IPS DF 4.7 (cell line): Measurements from ENCODE around the gene CTSH.
"Not testable (repeated sequence)": the region's sequence is repeated elsewhere in the genome, so short reads cannot be mapped to it uniquely, and the experiment has no call there.

Source experiments
- DNase-seq: peaks from one replicate; pipeline ENCODE4 v3.0.0-alpha.2; 2013; ENCODE audit warnings: low spot score; ENCODE audit errors: extremely low read depth

Gene CTSH

DNA sequence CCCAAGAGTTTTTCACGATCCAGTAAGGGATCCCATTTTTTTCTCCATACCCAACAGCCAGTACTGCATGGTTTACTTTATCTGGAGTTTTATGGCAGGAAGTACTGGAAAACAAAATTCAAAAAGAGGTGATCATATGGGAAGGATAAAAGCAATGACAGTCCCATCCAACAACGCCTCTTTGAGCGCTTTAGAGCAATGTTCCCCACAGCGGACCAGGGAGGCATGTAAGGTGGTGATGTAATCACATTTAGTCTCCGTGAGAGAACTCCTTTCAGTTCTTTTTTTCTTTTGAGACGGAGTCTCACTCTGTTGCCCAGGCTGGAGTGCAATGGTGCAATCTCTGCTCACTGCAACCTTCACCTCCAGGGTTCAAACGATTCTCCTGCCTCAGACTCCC, 21.8 kb downstream of the CTSH start:
- DNase-seq: no peak

DNA sequence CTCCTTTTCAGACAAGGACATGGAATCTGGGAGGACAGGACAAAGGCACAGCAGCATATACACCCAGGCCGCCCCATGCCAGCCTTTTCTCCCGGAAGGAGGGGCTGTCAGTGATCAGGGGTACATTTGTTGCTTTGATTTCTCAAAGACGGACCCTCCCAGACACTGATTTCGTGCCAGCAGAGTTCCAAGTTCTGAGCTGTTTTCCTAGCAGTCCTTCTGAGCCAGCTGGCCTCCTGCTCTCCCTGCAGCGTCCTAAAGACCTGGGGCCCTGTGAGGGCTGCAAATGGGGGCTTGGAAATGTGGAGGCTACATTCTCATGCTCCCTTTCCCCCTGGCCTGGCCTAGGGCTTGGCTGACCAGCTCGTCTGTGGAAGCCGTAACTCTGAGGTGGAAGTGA, 22.3 kb downstream of the CTSH start:
- no peak for DNase-seq

GRCh38 chr15:78921940-78922339, 22.9 kb downstream of the CTSH start:
- DNase-seq: no peak

DNA sequence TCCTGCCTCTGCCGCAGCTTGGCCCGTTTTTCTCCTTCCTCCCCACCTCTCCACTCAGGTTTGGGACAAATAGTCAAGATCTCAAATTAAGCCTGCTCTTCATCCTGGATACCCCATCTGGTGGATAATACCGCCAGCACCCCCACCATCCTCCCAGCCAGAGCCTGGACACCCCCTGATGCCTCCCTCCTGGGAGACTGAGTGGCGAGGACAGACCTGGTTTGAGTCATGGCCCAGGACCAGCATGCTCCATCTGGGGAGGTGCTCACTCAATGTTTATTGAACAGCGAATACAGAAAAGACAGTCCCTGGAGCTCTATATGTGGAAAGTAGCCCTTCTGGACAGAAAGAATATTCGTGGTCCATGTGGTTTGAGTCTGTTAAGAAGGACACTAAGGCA, 23.3 kb downstream of the CTSH start:
- DNase-seq: no peak

DNA sequence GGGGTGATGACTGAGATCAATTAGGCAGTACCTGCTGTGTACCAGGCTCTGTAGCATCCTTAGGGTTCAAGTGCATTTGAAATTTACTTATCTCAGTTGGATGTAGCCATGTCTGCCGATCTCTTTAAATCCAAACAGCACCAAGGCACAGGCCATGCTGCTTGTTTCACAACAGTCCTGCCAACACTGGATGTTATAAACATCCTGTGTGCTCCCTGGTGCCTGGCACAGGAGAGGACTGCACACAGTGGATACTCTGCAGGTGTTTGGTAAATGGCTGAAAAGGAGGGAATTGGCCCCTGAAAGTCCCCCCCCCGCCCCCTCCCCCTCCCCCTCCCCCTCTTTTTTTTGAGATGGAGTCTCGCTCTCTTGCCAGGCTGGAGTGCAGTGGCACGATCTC, 27.0 kb downstream of the CTSH start:
- DNase-seq: no peak

- DNase-seq: no peak
Measured at GRCh38 chr15:78916088-78916487, 28.8 kb downstream of the CTSH start.

DNA sequence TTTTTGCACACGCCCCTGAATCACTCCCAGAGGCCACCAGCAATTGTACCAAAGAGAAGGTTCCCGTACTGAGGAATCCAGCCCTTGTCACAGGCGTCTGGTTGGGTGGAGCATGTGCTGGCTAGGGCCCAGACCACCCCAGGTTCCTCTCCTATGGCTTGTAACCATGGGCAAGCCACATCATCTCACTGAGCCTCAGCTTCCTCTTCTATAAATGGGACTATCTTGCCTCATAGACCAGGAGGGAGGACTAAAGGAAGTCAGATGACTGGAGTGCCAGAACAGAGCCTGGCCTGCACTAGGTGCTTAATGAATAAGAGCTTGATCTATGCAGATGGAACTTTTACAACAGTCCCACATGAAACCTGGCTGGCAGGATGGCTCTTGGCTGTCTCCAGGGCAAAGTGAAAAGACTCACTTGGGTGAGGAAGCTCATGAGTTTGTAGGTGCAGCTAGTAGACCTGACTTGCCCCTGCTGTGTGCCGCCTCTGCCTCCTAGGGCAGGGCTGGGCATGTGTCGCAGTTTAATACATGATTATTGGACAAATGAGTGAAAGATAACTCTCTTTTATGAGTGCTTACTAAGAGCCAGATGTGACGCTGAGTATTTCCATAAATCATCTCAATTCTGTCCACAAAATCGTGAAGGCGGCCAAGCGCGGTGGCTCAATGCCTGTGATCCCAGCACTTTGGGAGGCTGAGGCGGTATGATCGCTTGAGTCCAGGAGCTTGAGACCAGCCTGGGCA, 29.3 kb downstream of the CTSH start:
- no peak for DNase-seq

DNA sequence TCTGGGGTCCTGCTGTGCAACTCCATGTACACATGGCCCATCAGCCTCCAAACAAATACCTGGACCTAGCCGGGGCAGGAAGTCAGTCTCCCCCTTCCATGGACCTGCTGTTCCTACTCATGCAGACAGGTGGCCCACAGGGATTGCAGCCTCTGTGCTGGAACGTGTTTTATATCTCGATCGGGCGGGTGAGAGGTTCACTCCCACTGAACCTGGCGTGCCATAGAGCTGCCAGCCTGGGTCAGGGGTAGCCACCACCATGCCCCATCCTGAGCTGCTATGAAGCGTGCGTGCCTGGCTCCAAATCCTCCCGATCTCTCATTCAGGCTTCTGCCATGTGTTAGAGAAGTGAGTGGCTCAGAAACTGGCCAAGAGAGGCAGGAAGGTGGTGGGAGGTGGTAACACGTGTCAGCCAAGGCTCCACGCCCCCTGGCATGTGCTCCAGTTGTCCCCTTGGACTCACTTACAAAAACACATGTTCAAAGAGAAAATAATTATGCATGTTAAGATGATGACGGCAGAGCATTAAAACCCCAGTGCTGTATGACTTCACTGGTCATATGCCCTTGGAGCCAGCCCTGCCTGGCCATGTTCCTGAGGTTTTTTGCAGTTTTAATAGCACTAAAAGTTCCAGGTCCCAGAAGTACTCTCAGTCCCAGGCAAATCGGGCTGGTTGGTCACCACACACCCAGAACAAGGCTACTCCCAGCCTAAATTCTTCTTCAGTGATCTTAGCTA, 30.6 kb downstream of the CTSH start:
- DNase-seq: no peak

- no peak for DNase-seq
Measured at GRCh38 chr15:78913012-78913411, 31.8 kb downstream of the CTSH start.

GRCh38 chr15:78912316-78912715, 32.5 kb downstream of the CTSH start:
- no peak for DNase-seq

GRCh38 chr15:78910271-78910670, 34.6 kb downstream of the CTSH start:
- DNase-seq: no peak

DNA sequence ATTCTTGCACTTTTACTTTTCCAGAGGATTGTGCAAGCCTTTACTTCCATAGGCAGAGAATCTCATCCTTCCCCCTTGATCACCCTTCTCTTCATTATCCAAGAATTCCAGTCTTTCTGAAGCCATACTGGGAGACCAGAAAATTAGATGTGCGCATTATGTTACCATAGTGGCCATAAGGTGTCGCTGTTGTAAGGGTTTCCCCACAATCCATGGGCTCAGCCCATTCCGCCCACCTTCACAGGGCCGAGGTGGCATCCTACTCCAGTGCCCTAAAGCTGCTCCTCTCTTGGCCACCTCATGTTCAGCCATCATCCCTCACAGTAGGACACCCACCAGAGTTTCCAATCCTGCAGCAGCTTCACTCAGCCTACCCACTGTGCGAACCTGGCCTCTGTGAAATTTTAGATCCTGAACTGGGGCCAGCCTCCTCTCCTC, 35.0 kb downstream of the CTSH start:
- peak; percentile 74 for DNase-seq

- DNase-seq: no peak
Measured at GRCh38 chr15:78909160-78909695, 35.6 kb downstream of the CTSH start.

GRCh38 chr15:78907577-78907976, 37.3 kb downstream of the CTSH start:
- DNase-seq: no peak

- no peak for DNase-seq
Measured at GRCh38 chr15:78906316-78906620, 38.6 kb downstream of the CTSH start.

GRCh38 chr15:78904599-78905358, 40.1 kb downstream of the CTSH start:
- no peak for DNase-seq

- not testable (repeated sequence) for DNase-seq
Measured at GRCh38 chr15:78902281-78903032, 42.4 kb downstream of the CTSH start.

- not testable (repeated sequence) for DNase-seq
Measured at GRCh38 chr15:78900819-78901533, 43.9 kb downstream of the CTSH start.

GRCh38 chr15:78898540-78898939, 46.3 kb downstream of the CTSH start:
- no peak for DNase-seq

DNA sequence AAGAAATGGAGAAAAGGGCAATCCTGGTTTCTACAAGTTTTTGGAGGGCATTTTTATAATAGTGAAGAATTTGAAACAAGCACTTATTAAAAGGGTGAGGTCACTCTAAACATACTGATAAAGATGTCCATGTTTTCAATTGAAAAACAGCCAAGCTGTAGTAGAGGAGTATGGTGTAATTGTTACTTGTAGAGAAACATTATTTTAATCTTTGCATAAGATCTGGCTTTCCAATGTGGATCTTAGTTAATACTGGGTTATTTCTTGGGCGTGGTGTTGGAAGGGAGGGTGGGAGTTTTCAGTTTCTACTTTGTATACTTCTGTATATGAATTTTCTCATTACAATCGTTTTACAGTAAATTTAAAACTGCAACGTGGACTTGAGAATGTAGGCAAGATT, 49.4 kb downstream of the CTSH start:
- DNase-seq: no peak

GRCh38 chr15:78893538-78893937, 51.3 kb downstream of the CTSH start:
- no peak for DNase-seq
